Head of caudate nucleus (tissue), 42 donors: ENCODE data around the gene PDZD7.

ENCODE experiments used
- DNase-seq, 42 donors: peaks; one replicate each; pipeline versions ENCODE4 v3.0.0 to v3.0.0-alpha.2; 2020 to 2021; ENCODE audit warnings: mixed read lengths in 7 of 42
- intact Hi-C: fragments of 100-400 bp; cut with DNase I; formaldehyde crosslinking; loops from one replicate; pipeline ENCODE4 v1.15.0; 2022

PDZD7 gene

DNA sequence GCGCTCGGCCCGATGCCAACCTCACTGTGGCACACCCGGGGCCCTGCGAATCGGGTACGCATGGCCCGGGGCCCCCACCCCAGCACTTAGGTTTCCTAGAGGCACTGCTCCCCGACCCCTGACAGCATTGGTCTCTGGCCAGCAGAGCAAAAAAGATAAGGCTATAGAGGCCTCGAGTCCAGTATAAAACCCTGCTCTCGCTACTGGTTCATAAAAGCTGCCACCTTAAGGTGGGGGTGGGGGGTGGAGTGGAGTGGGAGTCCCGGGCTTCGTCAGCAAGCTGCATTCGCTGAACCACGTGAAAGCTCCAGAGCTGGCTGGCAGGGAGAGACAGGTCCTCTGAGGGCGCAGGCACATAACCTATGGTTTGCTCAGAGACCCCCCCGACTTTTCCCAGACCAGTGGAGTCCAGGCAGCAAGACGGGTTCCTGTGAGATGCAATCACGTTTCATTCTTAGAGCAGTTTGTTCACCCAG lies 32.2 kb upstream of the PDZD7 start:
- peak in 34 of 42 donors; percentile 26 to 87 (median 59) for DNase-seq
- intact Hi-C loops = loop anchor here (10.0 kb wide), 1 partner anchor 48 kb away; no protein-coding TSS in a partner anchor

DNA sequence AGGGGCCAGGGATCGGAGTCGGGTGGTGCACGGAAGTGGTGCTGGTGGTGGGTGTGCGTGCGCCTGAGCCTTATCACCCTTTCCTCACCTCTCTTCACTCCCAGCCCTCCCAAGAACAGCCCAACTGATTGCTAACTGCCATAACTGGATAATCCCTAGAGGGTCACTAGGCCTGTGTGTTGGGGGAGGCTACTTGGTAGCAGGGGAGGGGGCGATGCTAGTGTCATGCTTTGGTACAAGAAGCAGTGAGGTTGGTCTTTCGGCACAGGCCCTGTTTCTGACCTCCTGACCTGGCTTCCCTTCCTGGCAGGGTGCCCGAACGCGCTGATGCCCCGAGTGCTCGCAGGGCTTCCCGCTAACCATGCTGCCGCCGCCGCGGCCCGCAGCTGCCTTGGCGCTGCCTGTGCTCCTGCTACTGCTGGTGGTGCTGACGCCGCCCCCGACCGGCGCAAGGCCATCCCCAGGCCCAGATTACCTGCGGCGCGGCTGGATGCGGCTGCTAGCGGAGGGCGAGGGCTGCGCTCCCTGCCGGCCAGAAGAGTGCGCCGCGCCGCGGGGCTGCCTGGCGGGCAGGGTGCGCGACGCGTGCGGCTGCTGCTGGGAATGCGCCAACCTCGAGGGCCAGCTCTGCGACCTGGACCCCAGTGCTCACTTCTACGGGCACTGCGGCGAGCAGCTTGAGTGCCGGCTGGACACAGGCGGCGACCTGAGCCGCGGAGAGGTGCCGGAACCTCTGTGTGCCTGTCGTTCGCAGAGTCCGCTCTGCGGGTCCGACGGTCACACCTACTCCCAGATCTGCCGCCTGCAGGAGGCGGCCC lies 31.5 kb upstream of the PDZD7 start:
- intact Hi-C loops = loop anchor here (10.0 kb wide), 1 partner anchor 48 kb away; no protein-coding TSS in a partner anchor
- DNase-seq = peak in 20 of 42 donors; percentile 10 to 66 (median 36)

DNA sequence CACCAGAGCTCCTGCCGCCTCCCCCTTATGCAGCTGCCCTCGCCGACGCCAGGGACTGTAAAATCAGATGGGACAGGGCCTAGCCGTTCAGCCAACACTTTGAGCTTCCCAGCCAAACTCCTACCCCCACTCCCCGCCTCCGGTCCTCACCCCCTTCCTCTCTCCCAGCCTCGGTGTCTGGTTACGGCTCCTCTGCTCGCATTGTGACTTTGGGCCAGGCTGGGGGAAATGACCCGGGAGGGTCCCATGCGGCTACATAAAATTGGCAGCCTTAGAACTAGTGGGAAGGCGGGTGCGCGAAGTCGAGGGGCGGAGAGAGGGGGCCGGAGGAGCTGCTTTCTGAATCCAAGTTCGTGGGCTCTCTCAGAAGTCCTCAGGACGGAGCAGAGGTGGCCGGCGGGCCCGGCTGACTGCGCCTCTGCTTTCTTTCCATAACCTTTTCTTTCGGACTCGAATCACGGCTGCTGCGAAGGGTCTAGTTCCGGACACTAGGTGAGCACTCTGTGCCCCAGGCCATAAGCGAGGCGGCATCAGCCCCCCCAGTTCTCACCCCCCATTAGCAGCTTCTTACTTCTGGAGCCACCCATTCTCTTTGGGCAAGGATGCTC lies 30.8 kb upstream of the PDZD7 start, which contains the start of gene KAZALD1:
KAZALD1 (plus strand) TSS at position 366 of the 608 bp plus-strand sequence. CDS start 604 bp downstream, outside the sequence.
- intact Hi-C loops = loop anchor here (10.0 kb wide), 1 partner anchor 47 kb away; no protein-coding TSS in a partner anchor
- peak in 1 of 42 donors; percentile 13 for DNase-seq

GRCh38 chr10:101060951-101061623 lies 30.2 kb upstream of the PDZD7 start:
- intact Hi-C loops = loop anchor here (10.0 kb wide), 1 partner anchor 46 kb away; no protein-coding TSS in a partner anchor
- DNase-seq = peak; percentile 83 to 96 (median 92)

- peak; percentile 75 to 96 (median 90) for DNase-seq
- intact Hi-C loops = loop anchor here (10.0 kb wide), 1 partner anchor 45 kb away; no protein-coding TSS in a partner anchor
These were observed 29.4 kb upstream of the PDZD7 start for GRCh38 chr10:101060036-101060950.

- no peak for DNase-seq
- intact Hi-C loops = no loop called here
These were observed 25.6 kb upstream of the PDZD7 start for GRCh38 chr10:101056365-101057151.

DNA sequence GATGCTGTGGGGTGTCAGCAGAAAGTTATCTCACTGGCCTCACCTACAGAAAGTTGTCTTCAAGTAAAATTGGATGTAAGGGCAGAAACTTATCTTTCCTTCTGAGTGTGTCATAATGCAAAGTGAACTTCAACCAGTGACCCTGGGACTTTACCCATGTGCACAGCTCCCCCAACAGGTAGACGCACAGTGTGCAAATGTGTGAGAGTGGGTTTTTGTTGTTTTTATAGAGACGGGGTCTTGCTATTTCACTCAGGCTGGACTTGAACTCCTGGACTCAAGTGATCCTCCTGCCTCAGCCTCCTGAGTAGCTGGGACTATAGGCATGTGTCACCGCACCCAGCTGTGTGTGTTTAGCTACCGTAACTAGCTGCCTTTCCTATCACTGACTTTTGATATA lies 24.5 kb upstream of the PDZD7 start:
- intact Hi-C loops = no loop called here

GRCh38 chr10:101054876-101055275 lies 23.9 kb upstream of the PDZD7 start:
- no peak for DNase-seq
- intact Hi-C loops = no loop called here

More for the DNA sequence above, 24.5 kb upstream of the PDZD7 start:
- DNase-seq = no peak

- intact Hi-C loops = no loop called here
- no peak for DNase-seq
These were observed 23.4 kb upstream of the PDZD7 start for GRCh38 chr10:101054351-101054750.

GRCh38 chr10:101053516-101053915 lies 22.6 kb upstream of the PDZD7 start:
- intact Hi-C loops = no loop called here
- DNase-seq = no peak

DNA sequence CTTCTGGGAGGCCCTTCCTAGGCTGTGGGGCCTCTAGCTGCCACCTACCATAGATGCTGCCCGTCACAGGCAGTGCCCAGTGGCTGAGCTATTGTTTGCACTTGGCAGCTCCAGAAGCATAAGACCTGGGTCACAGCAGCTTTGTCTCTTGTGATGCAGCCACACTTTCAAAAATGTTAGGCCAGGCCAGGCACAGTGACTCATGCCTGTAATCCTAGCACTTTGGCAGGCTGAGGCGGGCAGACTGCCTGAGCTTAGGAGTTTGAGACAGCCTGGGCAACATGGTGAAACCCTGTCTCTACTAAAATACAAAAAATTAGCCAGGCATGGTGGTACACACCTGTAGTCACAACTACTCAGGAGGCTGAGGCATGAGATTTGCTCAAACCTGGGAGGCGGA lies 21.4 kb upstream of the PDZD7 start:
- no peak for DNase-seq
- intact Hi-C loops = no loop called here

DNA sequence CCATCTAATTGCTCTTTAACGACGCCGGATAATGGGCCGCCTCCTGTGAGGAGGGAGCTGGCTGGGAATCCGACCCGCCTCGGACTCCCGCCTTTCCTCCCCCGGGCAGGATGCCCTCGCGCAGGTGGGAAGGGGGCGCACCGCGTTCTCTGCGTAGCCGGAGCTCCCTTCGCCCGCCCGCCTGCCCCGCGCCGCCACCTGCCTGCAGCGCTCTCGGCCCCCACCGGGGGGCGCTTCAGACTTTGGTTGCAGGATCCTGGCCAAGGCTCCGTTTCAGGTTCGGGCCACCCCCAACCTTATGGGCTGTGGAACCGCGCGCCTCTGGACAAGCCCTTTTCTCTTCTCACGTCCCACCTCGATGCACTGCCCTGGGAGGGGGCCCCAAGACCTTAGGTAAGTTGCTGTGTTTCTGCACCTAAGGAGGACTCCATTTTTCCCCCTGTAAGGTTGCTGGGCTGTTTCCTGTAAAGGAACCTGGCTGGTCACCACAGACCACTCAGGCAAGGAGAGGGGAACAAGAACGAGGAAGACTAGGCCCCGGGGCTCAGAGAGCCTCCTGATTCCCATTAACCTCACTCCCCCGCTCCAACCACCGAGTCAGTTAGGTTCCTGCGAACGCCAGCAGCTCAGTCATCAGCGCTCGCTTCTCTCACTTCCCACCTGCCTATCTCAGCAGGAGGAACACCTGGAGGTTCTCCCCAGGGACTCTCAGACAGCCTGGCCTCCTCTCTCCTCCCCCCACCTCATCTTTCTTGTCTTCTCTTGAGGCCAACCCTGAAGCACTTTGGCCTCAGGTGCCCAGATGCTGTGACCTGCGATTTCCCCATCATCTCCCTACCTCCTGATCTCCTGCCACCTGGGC lies 19.5 kb upstream of the PDZD7 start:
- intact Hi-C loops = no loop called here
- peak in 31 of 42 donors; percentile 31 to 82 (median 64) for DNase-seq

DNA sequence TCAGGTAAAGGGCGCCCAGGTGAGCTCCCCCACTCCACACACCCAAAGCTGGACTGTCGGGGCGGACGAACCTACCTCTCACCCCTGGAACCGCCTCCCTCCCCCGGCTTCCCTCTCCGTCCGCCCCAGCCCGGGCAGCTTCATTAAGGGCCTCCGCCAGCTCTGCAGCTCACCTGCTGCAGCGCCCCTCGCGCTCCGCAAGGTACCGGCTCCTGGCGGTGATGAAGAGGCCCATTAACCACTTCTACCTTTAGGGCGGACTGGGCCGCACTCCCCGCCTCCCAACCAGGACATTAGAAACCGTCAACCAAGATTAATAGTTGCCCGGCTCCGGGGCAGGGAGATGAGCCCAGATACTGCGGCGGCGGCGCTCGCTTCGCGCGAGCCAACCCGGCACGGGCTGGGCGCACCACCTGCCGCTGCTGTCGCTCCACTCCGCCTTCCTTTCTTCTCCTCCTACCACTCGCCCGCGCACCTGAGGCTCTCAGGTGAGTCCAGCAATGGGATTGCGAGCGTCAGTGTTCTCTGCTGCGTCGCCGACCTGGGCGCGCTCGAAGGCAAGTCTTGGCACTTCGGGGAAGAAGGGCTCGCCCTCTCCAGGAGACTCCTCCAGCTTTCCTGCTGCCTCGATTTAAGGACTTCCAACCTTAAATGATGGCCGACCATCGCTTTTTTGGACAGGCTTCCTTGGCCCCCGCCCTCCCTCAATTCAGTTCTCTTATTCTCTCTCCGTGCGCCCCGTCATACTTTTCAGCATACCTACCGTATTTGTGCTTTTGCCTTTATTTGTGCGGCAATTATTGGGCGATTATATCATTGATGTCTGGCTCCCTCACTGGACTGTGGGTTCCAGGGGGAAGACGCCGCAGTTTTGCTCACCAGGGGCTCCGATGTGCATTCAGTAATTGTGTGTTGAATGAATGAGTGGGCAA lies 17.3 kb upstream of the PDZD7 start:
- no peak for DNase-seq
- intact Hi-C loops = no loop called here

DNA sequence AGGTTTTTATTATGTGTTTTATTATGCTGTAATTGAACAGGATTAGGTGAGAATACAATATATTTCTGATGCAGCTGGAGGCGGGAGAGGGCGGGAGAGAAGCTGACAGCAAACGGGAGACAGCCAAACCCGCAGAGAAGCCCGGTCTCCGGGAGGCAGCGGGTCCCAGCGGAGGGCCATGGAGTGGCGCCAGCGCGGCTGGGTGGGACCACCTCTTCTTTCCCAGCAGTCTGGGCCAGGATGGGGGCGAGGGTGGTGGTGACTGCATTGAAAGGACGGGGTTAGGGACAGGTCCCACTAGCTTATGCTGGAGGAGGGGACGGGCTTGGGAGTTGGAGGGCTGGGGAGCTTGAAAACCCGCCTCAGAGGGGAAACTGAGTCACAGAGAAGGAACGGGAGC lies 16.3 kb upstream of the PDZD7 start:
- DNase-seq = peak in 2 of 42 donors; percentile 41 to 51

More for the DNA sequence above, 16.3 kb upstream of the PDZD7 start:
- intact Hi-C loops = no loop called here
